Ectodermal cell (in vitro differentiated cells): ENCODE results near the gene WBP4.
A peak's percentile ranks its signal among the peaks of the same experiment; 100 is the strongest.

Experiments used
- H3K27ac ChIP-seq: 2 replicates; pipeline ENCODE4 v1.7.0; 2013; ENCODE audit warnings: mild to moderate bottlenecking, low read depth, low read length; ENCODE audit not compliant: insufficient read depth, poor library complexity, severe bottlenecking
- H3K27me3 ChIP-seq: 2 replicates; pipeline ENCODE4 v1.7.0; 2013; ENCODE audit warnings: mild to moderate bottlenecking, low read length; ENCODE audit not compliant: insufficient read depth, control insufficient read depth, poor library complexity, severe bottlenecking
- H3K36me3 ChIP-seq: one replicate; pipeline ENCODE4 v1.7.0; 2013; ENCODE audit warnings: low read length; ENCODE audit not compliant: control insufficient read depth, insufficient read depth
- H3K4me1 ChIP-seq: one replicate; pipeline ENCODE4 v1.7.0; 2013; ENCODE audit warnings: low read length; ENCODE audit not compliant: control insufficient read depth, insufficient read depth
- H3K4me3 ChIP-seq: 2 replicates; pipeline ENCODE4 v1.7.0; 2013; ENCODE audit warnings: low read depth, low read length, control low read depth; ENCODE audit not compliant: insufficient read depth
- H3K9me3 ChIP-seq: 2 replicates; pipeline ENCODE4 v1.7.0; 2013; ENCODE audit warnings: mild to moderate bottlenecking, low read length, moderate library complexity; ENCODE audit not compliant: control insufficient read depth
- WGBS, 2 experiments: methylation state at CpG; one replicate each; pipeline ENCODE4 v1.1.7; 2013; ENCODE audit warnings: missing lambda C conversion rate in 2 of 2; 5-methylcytosine and 5-hydroxymethylcytosine counted together

WBP4 gene

GRCh38 chr13:41058295-41059070 is 2.8 kb upstream of the WBP4 start:
- WGBS, 2 experiments, result 91 to 93% methylated on average over 18 of the region's 18 CpGs
- no peak overlapping the region for H3K4me3 ChIP-seq
- H3K36me3 ChIP-seq, result no peaks in the 10 kb centered on the region
- H3K27ac ChIP-seq, result no peak overlapping the region
- no peaks in the 10 kb centered on the region for H3K27me3 ChIP-seq
- H3K9me3 ChIP-seq, result no peaks in the 10 kb centered on the region
- H3K4me1 ChIP-seq, result no peaks in the 10 kb centered on the region

DNA sequence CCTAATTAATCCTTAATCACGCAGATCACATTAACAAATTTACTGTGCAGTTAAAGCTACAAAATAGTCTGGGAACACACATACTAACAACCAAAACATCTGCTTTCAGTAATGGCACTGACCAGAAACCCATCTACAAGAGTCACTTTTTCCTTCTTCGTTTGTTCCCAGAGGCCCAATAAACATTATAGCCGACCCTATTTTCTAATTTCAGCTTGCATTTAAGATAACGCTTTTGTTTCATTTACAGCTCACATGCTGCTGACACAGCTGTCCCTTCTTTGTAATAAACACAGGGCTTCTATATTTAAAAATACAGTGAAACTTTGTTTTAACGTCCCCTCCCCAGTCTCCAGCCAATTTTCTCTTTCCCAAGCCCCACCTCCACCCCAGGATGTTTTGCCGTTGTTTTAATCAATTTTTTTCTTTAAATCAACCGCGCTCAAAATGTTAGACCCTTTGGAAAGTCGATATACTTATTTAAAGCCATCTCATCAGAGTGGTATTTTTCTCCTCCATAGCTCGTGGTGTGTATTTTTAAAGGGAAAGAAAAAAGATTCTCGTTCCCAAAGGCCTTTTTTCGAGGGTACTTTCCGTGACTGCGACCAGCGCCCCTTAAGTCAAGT is 1.7 kb upstream of the WBP4 start:
- H3K27ac ChIP-seq, result peak overlapping the region; percentile 93
- H3K9me3 ChIP-seq, result no peaks in the 10 kb centered on the region
- H3K4me3 ChIP-seq, result peak overlapping the region; percentile 71
- no peaks in the 10 kb centered on the region for H3K36me3 ChIP-seq
- WGBS, 2 experiments, result 11% methylated on average over 14 to 15 of the region's 15 CpGs
- no peaks in the 10 kb centered on the region for H3K4me1 ChIP-seq
- no peaks in the 10 kb centered on the region for H3K27me3 ChIP-seq

GRCh38 chr13:41060082-41060723 is 1.1 kb upstream of the WBP4 start:
- peak overlapping the region; percentile 71 for H3K4me3 ChIP-seq
- H3K9me3 ChIP-seq, result no peaks in the 10 kb centered on the region
- WGBS, 2 experiments, result 1% methylated on average over 57 of the region's 57 CpGs
- H3K27me3 ChIP-seq, result no peaks in the 10 kb centered on the region
- H3K27ac ChIP-seq, result peak overlapping the region; percentile 93
- H3K36me3 ChIP-seq, result peaks cover 3% of the 10 kb centered on the region
- H3K4me1 ChIP-seq, result no peaks in the 10 kb centered on the region

GRCh38 chr13:41060724-41061074 is 610 bp upstream of the WBP4 start:
- no peaks in the 10 kb centered on the region for H3K27me3 ChIP-seq
- H3K4me3 ChIP-seq, result peak overlapping the region; percentile 71
- H3K36me3 ChIP-seq, result peaks cover 8% of the 10 kb centered on the region
- H3K9me3 ChIP-seq, result no peaks in the 10 kb centered on the region
- H3K4me1 ChIP-seq, result no peaks in the 10 kb centered on the region
- peak overlapping the region; percentile 93 for H3K27ac ChIP-seq
- WGBS, 2 experiments, result 0% methylated on average over 35 of the region's 35 CpGs

DNA sequence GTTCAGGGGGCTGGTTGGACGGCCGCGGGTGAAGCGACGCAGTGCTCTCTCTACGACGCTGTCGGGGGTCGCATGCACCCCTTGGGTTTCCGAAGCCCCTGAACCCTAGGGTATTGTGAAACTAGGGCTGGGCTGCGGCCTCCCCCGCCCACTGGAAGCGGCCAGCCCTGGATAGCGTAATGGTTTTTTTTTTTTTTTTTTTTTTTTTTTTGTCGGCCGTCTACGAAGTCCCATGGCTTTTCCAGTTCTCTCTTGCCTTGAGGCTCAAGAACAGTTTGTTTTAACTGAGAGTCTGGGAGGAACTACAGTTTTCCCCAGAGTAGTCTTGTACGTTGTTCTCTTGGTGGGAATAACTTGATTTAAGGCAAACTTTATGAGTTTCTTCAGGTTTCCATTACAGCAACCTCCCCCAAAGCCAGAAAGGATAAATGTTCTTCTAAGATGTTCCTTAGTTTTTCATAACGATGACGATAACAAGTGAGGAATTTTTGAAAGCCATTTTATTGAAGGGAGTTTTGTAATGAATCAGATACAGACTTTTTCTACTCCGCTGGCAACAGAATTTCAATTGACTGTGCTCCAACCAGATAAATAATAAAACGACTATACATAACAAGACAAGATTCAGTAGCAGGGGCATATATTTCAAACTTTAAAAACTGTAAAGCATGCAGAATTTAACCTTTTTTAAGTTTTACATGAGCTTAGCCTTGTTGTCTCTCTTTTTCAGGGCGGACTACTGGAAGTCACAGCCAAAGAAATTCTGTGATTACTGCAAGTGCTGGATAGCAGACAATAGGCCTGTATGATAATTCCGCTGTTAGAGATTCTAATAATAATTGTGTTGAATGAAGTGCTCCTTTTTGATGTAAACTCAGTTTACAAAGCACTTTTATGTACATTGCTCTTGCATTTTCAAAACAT is 867 bp downstream of the WBP4 start:
- H3K4me1 ChIP-seq, result no peaks in the 10 kb centered on the region
- WGBS, 2 experiments, result 10 to 11% methylated on average over 21 to 24 of the region's 24 CpGs
- H3K4me3 ChIP-seq, result peak overlapping the region; percentile 71
- H3K27me3 ChIP-seq, result no peaks in the 10 kb centered on the region
- peak overlapping the region; percentile 93 for H3K27ac ChIP-seq
- peaks cover 16% of the 10 kb centered on the region for H3K36me3 ChIP-seq
- H3K9me3 ChIP-seq, result no peaks in the 10 kb centered on the region

- Histone ChIP-seq H3K27me3 (no peaks in the 10 kb centered on the region), H3K36me3 (peaks cover 31% of the 10 kb centered on the region), H3K9me3 (no peaks in the 10 kb centered on the region), H3K4me3 (no peak overlapping the region), H3K27ac (no peak overlapping the region), H3K4me1 (no peaks in the 10 kb centered on the region)
- 80 to 100% methylated on average over 1 of the region's 2 CpGs for WGBS, 2 experiments
These were observed 3.2 kb downstream of the WBP4 start for GRCh38 chr13:41064493-41064892.

- Histone ChIP-seq H3K4me1 (no peaks in the 10 kb centered on the region), H3K27ac (no peak overlapping the region), H3K9me3 (no peaks in the 10 kb centered on the region), H3K27me3 (no peaks in the 10 kb centered on the region), H3K4me3 (no peak overlapping the region), H3K36me3 (peaks cover 33% of the 10 kb centered on the region)
These were observed 3.8 kb downstream of the WBP4 start for GRCh38 chr13:41065078-41065477.

DNA sequence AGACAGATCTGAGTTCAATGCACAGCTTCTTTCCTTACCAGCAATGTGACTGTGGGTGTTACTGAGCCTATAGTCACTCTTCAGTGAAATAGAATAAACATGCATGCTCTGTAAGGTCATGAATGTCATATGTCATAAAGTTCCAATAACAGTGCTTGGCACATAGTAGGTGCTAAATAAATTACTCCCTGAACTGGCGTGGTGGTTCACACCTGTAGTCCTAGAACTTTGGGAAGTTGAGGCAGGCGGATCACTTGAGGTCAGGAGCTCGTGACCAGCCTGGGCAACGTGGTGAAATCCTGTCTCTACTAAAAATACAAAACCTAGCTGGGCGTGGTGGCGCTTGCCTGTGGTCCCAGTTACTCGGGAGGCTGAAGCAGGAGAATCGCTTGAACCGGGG is 13.2 kb downstream of the WBP4 start:
- Histone ChIP-seq H3K9me3 (no peaks in the 10 kb centered on the region), H3K27ac (no peak overlapping the region), H3K4me1 (no peaks in the 10 kb centered on the region), H3K36me3 (peaks cover 36% of the 10 kb centered on the region), H3K27me3 (no peaks in the 10 kb centered on the region), H3K4me3 (no peak overlapping the region)
- 91 to 97% methylated on average over 7 to 9 of the region's 9 CpGs for WGBS, 2 experiments

GRCh38 chr13:41075034-41075433 is 13.7 kb downstream of the WBP4 start:
- peaks cover 35% of the 10 kb centered on the region for H3K36me3 ChIP-seq
- WGBS, 2 experiments, result no CpG with 5 or more reads among the region's 1 CpG

More at GRCh38 chr13:41075034-41075433, 13.7 kb downstream of the WBP4 start:
- Histone ChIP-seq H3K27ac (no peak overlapping the region), H3K4me1 (no peaks in the 10 kb centered on the region), H3K4me3 (no peak overlapping the region), H3K9me3 (no peaks in the 10 kb centered on the region), H3K27me3 (no peaks in the 10 kb centered on the region)
